Measurements from ENCODE around the gene PFDN2.
"Not testable (repeated sequence)": the region's sequence is repeated elsewhere in the genome, so short reads cannot be mapped to it uniquely, and the experiment has no call there.

PFDN2 gene

DNA sequence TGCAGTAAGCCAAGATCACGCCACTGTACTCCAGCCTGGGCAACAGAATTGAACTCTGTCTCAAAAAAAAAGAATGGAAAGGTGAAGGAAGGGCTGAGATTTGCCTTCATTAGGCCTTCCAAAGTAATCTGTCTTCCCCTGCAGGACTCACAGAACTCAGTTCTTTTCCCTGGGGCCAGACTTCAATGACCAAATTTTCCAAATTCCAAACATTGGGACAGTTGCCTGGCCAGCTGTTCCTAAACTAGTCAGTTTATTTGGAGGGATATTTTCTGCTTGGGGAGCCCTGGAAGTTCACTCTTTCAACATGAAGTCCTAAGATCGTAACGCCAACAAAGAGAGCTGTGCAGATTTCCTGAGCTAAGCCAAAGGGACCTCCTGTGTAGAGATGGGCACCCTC lies 20.0 kb upstream of the PFDN2 start:
- DNase-seq = no peak

DNA sequence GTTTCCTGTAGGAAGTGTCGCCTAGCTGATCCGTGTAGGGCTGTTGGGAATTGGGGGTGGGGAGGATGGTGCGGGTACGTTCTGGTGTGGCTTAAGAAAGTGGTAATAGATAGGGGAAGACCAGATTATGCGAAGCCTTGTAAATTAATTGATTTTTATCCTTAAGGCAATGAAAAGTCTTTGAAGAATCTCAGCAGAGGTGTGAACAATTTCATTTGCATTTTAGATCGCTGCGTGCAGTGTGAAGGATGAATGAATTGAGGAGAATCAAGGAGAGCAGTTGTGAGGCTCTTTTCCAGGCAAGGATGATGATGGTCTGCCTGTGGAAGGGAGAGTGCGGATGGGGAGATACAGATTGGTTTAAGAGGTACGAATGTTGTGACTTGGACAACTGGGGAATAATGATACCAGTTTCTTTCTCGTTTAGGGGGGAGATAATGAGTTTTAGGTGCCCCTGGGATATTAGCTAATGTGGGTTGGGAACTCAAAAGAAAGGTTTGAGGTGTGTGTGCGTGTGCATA lies 15.4 kb upstream of the PFDN2 start:
- no peak for DNase-seq

DNA sequence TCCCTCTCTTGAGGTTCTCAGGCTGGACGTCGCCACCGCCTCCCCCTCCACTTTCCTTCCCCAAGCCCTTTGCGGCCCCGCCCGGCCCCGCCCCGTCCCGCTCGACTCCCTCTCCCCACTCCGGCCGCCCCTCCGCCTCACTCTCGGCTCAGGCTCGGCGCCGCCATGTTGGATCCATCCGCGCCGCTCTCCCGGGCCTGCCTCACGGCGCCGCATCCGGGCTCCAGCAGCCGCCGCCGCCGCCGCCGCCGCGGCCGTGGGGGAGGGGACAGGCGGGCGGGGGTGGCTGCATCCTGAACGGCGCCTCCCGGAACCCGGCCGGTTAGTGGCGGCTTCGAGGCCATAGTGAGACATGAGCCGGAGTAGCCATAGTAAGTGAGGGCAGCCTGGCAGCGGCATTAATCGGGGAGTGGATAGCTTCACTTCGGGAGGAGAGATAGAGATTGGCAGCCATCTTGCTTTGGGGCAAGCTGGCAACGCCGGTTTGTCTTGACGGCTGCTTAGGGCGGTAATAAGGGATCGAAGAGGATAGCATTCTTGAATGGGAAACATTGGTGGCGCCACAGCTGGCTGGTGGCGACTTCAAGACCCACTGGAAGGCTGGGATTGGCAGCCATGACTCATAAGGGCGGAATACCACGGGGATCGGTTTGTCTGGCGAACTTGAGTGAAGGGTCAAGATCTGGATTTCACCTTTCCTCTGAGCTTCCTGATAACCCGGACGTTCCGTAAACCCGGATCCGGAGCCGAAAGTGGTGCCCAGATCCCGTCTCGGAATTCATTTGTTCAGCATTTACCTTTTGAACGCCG lies 14.8 kb upstream of the PFDN2 start, which contains the start of gene DEDD:
TSS of gene DEDD (minus strand) at position 258 of the 810 bp plus-strand sequence. CDS start 8,205 bp downstream, outside the sequence.
- DNase-seq = peak; percentile 96

DNA sequence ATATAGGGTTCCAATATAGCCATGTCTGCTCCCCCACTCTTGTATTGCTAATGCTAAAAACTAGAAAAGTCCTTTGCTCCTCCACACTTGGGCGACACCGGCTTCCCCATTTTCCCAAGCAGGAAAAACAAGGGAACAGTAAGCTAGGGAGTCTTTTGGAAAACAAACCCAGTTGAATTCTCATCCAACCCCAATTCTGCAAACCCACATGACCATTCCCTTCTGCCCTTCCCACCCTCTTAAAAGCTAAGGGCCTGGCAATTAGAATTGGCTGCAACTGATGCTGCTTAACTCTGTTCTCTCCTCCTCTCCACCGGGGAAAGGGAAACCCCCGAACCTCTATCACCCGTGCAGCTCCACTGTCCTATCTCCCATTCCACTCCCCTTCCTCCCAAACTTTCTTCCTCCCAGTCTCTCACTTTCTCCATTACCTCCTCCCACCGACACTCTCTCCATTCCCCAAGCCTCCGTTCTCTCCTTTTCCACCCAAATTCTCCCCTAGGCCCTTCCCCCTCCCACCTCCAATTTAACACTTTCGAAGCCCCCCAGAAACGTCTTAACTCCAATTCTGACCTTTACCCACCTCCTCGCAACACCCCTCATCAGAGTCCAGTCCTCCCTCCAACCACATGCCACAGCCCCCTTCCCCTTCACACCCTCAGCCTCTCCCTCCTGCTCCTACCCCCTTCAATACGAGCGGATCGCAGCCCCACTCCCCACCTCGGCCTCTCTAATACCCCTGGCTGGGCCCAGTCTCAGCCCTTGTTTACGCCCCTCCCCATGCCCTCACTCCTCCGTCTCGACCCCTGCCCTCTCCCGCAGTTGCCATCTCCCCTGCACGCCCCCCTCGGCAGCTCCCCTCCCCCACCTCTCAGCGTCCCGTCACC lies 13.9 kb upstream of the PFDN2 start:
- no peak for DNase-seq

DNA sequence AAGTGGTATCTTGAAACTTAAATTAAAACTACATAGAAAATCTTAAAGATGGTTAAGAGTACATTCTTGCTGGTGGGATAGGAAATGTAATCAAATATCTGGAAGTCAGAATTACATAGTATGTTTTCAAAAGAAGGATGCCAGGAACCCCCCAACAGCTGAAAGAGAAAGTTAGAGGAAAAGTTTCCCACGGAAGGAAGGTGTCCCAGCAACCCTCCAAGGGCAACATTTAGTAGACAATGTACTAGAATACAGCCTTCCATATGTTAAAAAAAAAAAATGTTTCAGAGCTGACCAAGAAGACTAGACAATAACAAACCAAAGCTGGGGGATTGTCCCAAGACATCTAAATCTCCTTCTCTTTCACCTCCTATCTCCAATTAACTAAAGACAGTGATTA lies 12.4 kb upstream of the PFDN2 start:
- no peak for DNase-seq

DNA sequence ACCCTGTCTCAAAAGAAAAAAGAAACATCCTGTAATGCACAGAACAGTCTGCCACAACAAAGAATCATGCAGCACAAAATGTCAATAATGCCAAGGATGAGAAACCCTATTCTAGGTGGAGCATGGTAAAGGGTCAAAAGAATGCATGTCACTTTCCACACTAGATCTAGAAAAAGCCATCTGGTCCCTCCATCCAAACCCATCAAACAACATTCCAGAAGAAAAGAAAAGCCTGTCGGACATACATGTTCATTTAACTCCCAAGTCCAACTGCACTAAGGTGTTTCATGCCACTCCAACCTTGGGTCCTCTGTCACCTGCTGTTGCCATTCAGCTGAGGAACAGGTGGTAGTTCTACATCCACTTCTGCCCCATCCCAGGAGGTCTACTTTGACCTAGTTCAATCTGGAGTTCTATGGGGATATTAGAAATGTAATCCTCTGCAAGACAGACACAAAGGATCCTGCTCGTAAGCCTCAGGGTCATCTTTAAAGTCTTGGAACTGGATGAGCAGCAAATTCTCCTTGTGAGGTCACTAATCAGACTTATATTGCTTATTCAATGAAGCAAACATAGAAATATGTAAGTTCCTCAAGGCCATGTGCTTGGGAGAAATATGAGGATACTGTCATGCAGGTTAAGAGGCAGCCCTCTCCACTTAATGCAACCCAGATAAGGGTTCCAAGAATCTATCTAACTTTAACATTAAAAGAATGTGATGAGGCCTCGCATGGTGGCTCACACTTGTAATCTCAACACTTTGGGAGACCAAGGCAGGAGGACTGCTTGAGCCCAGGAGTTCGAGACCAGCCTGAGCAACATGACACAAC lies 11.0 kb upstream of the PFDN2 start:
- DNase-seq = no peak

DNA sequence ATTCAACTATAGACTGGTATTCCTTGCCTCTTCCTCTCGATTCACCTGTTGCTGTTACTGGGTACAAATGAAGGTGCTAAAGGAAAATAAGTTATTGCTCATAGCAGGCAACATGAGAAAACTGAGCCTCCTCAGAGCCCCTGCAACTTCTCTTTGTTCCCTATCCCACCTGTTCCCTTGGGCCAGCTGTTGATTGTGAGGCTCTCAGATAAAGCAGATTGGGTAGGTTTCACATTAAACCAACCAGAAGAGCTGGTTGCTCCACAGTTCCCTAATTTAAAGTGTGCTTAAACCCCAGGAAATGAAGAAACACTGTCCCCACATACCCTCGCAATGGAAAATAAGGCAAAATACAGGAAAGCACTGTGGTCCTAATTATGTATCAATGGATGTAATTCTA lies 9.8 kb upstream of the PFDN2 start:
- no peak for DNase-seq

DNA sequence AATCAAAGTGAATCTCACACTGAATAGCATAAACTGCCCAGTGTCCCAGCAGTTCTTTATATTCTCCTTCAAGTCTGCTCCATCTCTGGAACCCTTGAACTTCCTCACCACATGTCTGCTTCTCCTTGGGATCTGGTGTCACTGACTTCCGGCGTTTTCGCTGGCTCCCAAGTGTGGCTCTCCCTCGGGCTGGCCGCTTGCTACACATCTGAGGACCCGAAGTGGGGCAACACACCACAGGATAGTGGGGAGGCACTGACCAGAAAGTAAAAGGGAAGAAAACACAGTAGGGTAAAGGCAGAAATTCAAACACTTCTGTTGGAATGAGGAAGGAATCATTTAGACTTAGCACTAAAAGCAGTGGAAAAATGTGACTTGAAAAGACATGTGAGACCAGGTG lies 5.1 kb upstream of the PFDN2 start:
- no peak for DNase-seq

DNA sequence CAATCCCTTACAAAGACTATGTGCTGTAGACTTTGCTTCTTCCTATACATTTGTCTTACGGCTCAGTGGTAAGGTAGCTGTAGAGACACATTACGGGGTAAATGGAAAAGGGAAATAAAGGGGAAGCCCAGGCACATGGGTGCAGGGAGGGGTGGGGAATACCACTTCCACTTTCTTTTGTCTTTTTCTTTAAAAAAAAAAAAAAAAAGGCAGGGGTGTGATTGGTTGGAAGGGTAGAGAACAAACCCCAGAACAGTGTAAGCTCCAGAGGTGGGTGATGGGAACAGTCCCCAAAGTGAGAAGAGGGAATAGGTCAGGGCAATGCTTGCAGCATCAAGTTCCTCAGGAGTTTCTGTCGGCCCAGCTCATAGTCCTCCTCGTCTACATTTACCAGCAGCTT lies 4.0 kb upstream of the PFDN2 start:
- no peak for DNase-seq

DNA sequence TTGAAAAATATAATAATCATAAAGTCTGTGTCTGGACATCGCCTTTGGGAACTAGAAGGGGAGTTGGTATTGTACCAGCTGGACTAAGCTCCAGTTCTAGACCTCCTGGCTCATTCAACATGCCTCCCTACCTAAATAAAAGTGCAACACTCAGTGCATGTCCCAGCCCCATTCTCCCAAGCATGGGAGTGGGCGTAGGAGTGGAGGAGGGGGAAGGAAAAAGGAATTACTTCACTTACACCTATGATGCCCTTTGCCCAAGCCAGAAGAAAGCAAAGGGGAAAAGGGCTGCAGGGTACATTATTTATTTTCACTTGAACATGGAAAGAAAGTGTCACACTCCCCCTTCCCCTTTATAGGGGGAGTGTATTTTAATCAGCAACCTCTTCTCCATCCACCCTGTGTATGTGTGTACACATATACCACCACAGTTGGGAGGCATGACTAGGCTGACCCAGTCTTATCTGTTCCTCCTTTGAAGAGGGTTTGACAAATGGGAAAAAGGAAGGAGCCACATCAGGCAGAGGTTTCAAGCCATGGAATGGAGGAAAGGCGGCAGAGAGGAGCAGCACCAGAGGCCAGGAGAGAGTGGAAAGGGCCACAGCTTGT lies 3.3 kb upstream of the PFDN2 start:
- no peak for DNase-seq

DNA sequence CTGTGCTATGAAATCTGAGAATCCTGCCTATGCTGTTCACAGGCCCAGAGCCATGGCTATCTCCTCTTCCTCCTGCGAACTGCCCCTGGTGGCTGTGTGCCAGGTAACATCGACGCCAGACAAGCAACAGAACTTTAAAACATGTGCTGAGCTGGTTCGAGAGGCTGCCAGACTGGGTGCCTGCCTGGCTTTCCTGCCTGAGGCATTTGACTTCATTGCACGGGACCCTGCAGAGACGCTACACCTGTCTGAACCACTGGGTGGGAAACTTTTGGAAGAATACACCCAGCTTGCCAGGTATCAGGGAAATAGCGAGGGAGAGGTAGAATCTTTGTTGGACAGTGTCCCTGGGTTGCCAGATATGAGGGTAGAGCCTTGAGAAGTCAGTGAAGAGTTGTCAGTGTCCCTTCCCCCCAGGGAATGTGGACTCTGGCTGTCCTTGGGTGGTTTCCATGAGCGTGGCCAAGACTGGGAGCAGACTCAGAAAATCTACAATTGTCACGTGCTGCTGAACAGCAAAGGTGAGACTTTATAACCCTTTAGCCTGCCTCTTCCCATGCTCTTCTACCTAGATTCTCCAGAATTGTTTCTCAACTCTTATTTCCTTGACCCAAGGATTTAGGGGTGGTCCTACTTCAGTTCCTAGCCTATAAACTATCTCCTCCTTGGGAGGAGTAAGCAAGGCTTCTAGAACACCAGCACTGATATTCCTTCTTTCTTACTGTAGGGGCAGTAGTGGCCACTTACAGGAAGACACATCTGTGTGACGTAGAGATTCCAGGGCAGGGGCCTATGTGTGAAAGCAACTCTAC lies 1.5 kb upstream of the PFDN2 start:
- DNase-seq = no peak

DNA sequence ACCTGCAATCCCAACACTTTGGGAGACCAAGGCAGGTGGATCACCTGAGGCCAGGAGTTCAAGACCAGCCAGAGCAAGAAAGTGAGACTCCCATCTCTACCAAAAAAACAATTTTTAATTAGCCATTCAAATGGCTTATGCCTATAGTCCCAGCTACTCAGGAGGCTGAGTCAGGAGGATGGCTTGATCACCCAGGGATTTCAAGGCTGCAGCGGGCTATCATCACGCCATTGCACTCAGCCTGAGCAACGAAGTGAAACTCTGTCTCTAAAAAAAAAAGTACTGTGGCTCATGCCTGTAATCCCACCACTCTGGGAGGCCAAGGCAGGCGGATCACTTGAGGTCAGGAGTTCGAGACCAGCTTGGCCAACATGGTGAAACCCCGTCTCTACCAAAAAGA lies 1.9 kb downstream of the PFDN2 start:
- DNase-seq = not testable (repeated sequence)

DNA sequence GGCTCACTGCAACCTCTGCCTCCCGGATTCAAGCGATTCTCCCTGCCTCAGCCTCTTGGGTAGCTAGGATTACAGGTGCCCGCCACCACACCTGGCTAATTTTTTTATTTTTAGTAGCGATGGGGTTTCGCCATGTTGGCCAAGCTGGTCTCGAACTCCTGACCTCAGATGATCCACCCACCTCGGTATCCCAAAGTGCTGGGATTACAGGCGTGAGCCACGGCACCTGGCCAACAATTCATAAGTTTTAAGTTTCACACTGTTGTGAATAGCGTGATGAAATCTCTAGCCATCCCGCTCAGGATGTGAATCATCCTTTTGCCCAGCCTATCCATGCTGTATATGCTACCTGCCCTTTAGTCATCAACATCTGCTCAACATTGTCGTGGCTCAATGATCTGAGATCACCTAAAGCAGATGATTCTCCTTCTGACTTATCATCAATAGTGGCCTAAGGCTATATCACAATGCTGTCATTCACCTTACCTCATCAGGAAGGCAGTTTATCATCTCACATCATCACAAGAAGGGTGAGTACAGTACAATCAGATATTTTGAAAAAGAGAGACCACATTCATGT lies 2.6 kb downstream of the PFDN2 start:
- no peak for DNase-seq

DNA sequence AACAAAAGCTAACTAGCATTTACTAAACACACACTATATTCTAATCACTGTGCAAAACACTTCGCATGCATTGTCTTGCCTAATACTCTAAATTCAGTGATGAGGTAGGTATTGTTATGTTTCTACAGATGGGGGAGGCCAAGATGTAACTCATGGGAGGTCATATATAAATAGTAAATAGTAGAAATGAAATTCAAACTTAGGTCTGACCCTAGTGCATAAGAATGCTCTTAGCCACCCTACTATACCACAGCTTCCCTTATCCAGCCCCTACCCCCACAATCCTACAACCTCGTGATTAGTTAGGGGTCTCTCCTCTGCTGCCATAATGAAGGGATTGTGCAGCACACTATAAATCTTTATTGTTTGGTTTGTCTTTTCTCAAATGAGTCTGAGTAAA lies 3.3 kb downstream of the PFDN2 start:
- DNase-seq = no peak

DNA sequence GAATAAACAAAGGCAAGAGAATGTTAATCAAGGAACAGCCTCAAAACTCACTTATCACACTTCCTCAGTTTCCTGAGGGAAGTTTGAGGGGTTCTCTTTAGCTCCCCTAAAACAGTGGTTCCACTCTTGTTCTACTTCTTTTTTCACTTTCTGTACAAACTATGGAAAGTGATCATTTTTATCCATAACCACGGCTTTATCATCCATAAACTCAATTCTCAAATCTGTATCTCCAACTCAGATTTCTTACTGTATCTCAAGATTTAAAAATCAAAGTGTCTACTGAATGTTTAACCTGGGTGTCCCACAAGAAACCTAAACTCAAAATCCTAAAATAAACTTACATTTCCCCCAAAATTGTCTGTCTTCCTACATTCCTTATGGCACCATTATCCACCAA lies 3.9 kb downstream of the PFDN2 start:
- DNase-seq = no peak

DNA sequence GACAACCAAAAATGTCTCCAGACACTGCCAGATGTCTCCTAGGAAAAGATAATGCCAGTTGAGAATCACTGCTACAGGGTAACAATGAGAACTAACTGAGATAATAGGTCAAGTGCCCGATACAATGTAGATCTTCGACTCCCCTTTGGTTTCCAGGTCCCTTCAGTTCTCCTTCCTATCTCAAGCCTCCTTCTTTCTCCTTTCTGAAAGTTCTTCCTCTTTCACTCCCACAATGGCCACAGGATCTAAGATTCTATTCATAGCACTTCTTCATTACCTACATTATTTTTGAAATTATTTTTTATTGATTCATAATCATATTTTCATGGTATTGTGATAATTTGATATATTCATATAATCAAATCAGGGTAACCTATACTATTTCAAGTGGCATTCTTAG lies 6.3 kb downstream of the PFDN2 start:
- DNase-seq = no peak

DNA sequence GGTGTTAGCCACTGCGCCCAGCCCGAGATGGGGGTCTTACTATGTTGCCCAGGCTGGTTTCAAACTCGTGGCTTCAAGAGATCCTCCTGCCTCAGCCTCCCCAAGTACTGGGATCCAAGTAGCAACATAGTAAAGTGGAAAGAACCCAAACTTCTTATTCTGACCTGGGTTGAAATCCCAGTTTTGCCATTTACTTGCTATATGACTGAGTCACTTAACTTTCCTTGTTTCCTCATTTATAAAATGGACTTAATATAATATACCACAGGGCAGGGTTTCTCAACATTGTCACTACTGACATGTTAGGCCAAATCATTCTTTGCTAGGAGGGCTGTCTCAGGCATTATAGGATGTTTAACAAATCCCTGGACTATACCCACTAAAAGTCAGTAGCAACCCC lies 6.7 kb downstream of the PFDN2 start:
- DNase-seq = no peak

DNA sequence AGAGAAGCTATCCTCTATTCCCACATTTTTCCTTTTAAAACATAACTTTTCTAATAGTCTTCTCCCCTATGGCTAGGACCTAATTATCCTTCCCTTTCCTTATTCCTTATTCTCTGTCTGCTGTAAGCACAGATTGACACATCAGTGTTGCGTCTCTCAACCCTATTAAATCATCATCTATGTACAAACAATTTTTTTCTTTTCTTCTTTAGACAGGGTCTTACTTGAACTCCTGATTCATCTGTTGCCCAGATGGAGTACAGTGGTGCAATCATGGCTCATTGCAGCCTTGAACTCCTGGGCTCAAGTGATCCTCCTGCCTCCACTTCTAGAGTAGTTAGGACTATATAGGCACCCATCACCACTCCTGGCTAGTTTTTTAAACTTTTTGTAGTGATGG lies 11.4 kb downstream of the PFDN2 start:
- DNase-seq = no peak

DNA sequence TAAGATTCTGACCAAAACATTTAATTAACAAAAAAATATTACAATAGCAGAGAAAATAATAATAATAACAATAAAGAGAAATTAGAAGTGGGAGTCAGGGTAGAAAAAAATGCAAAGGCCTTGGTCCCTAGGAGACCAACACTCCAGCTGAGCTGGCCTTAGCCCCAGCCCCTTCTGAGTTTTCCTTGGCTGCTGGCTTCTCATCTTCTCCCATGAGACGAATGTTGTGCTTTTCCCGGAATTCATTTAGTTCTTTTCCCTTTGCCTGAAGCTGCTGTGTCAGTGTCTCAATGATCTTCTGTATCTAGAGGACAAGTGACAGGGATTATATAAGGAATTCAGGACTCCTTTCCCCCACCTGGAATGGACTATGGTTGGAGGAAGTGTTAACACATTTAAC lies 17.3 kb downstream of the PFDN2 start:
- no peak for DNase-seq

DNA sequence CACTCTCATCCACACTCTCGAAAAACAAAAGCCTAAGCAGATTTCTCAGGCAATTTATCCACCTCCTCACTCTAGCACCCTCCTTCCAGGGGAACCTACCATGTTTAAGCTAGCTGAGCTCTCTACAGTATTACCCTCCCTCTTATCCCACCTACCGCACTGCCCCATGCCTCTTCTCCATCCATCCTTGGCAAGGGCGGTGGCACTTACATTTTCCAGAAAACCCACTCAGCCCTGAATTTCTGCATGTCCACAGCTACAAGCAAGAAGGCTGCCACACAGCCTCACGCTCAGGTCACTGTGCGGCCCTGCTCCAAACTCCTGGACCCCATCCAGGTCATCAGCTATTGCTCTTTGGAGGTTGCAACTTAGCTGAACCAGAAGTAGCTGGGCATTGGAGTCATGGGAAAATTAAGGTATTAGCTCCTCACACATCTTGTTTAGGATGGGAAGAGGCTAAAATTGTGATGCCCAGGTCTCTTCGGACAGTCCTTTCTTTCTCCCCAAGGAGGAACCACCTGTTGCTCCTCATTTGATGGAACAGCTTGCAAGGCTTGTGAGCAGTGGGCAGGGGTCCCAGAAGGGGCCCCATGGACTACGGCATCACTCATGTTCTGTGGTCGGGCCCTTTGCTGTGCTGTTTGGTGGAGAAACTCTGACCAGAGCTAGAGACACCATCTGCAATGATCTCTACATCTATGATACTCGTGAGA lies 18.6 kb downstream of the PFDN2 start:
- peak; percentile 7 for DNase-seq
